OCI-M1 (cell line): ENCODE measurements around the gene MLANA.

Experiments used
- DNase-seq: peaks from one replicate; lab custom pipeline; 2025; lab: John Stamatoyannopoulos, UW

The MLANA gene

DNA sequence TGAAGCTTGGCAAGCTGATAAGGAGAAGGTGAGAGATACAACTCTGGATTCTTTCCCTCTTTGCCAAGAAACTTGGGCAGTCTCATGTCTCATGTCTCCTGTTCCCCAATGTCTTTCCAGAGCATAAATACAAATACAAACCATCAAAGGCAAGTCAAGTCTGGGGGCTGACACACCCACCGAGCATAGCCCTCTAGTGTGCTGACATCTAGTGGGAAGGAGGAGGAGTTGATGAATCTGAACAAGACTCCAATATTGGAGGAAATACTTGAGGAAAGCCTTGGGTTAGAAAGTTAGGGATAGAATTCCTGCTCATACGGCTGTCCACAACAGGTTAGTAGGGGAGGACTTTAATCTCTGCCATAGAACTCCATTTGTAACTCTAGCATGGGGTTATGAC is 8.6 kb downstream of the MLANA start:
- DNase-seq, result peak; percentile 89

DNA sequence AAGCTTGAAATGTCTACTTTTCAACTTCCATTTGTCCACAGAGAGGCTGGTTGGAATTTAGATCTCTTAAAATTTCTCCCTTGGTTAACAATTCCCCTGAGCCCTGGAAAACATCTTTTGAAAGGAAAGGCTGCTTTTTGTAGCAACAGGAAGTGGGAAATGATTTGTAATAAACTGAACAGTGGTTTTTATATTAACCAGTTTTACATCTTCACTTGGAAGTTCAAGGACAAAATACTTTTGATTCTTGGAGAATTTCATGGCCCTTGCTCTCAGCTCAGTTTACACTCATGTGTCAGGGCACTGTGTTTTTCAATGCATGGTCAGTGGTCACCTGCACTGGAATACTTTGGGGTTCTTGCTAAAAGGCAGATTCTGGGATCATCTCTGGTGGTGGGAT is 9.9 kb downstream of the MLANA start:
- DNase-seq, result no peak

DNA sequence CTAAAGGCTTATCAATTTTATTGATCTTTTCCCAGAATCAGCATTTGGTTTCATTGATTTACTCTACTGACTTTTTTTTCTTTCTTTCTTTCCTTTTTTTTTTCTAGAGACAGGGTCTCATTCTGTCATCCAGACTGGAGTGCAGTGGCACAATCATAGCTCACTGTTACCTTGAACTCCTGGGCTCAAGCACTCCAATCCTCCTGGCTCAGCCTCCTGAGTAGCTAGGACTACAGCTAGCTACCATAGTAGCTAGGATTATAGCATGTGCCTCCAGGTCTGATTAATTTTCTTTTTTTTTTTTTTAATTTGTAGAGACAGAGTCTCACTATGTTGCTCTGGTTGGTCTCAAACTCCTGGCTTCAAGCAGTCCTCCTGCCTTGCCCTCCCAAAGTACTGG is 11.7 kb downstream of the MLANA start:
- DNase-seq, result no peak

DNA sequence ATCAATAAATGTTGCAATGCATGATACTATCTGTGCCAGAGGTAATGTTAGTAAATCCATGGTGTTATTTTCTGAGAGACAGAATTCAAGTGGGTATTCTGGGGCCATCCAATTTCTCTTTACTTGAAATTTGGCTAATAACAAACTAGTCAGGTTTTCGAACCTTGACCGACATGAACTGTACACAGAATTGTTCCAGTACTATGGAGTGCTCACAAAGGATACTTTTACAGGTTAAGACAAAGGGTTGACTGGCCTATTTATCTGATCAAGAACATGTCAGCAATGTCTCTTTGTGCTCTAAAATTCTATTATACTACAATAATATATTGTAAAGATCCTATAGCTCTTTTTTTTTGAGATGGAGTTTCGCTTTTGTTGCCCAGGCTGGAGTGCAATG is 18.2 kb downstream of the MLANA start:
- no peak for DNase-seq

DNA sequence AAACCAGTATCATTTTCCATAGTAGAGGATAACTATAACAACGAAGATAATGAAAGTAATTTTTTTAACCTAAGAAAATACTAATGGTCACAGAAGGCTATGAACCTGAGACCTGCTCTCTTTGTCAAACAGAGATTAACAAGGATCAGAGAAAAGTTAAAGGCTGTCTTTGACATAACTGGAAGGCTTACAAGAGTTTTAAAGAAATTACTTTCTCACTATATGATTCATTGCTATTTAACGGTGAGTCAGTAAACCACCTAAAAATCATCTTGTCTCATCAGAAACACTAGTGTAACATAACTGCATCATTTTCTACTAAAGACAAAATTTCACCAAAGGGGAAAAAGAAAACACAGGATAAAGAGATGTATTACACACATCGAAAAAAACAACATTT is 19.3 kb downstream of the MLANA start:
- DNase-seq, result no peak

DNA sequence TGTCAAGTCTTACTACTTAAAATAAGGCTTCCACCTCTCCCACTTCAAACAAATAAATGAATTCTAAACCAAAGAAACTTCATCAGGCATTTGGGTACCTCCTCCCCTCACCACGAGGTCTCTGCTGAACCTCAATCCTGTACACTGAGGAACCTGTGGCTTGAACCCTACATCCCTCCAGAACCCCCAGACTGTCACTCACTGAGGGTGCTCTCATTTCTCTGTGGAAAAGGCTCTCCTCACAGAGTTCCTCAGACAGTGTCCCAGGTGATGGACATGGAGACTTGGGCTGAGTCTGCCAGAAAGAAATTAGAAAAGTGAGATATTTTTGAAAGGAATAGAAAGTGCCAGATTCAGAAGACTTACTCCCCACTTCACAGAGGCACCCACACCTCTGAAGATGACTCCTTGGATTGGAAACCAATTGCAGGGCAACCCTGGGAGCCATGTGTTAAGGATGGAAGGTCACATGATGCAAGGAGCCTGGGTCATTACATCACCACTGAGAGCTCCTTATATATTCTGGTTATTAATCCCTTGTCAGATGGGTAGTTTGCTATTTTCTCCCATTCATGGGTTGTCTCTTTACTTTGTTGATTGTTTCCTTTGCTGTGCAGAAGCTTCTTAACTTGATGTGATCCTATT is 19.8 kb downstream of the MLANA start:
- DNase-seq, result peak; percentile 94

DNA sequence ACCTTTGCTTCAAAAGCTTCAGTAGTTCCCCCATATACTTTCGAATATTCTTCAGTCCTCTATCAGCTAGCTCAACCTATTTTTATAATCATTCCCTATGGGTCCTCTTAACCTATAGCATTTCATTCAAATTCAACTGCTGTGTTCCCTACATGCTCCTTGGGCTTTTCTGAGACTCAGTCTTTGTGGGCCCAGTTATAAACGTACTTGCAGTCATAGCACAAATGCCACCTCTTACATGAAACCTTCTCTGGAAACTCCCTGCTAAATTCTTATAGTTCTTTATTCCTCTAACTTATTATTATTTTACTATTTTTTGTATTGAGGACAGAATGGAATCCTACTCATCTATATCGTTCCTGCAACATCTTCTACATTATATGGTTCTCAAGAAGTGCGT is 24.7 kb downstream of the MLANA start:
- DNase-seq, result no peak

DNA sequence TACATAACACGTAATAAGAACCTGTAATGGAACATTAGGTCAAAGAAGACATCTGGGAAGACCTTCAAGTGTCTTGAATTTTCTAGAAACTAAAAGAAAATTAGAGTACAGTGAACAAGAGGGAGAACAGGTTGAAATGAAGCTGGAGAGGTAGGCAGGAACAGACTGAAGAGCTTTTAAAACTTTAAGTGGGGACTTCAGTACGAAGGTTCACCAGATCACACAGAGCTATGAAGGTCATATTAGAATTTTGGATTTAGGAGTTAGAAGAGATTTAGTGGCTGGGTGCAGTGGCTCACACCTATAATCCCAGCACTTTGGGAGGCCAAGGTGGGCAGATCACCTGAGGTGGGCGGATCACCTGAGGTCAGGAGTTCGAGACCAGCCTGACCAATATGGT is 26.6 kb downstream of the MLANA start:
- no peak for DNase-seq

DNA sequence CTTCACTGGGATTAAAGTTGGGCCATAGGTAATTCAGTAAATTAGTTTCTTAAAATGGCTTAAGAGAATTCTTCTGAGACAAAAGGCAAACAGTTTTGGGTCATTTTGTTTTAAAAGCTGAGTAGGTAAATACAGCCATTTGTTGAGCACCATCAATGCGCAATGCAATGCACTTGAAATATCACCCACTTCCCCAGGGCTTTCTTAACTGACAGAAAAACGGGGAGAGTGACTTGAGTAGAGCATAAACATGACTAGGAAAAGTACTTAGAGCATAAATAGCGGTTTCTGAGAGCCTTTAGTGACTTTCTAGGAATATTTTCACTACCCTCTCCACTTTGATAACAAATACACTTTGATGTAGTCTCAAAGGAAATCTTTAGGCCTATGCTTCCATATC is 27.2 kb downstream of the MLANA start:
- no peak for DNase-seq

DNA sequence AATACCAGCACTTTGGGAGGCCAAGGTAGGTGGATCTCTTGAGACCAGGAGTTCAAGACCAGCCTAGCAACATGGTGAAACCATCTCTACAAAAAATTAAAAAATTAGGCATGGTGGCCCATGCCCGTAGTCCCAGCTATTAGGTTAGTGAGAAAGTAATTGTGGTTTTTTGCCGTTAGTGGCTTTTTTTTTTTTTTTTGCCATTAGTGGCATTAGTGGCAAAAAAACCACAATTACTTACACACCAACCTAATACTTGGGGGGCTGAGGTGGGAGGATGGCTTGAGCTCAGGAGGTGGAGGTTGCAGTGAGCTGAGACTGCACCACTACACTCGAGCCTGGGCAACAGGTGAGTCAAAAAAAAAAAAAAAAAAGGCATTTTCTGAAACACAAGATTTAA is 27.8 kb downstream of the MLANA start:
- DNase-seq, result no peak

DNA sequence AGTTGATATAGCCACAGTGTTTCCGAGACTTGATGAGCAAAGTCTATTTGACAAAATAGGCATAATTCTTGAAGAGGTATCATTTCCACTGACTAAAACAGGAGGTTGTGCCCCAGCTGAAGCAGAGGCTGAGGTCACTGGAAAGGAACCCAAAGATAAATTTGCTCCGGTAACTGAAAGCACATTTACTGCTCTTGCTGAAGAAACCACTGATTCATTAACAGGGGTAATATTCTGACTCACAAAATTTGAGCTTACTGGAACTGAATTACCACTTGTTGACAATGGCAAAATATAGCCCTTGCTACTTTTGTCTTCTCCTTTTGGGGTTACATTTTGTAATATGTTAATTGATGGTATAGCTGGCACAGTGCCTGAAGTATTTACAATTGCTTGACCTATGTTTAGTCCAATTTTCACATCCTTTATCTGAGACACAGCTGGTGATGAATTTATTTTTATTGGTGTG is 30.2 kb downstream of the MLANA start:
- DNase-seq, result no peak

DNA sequence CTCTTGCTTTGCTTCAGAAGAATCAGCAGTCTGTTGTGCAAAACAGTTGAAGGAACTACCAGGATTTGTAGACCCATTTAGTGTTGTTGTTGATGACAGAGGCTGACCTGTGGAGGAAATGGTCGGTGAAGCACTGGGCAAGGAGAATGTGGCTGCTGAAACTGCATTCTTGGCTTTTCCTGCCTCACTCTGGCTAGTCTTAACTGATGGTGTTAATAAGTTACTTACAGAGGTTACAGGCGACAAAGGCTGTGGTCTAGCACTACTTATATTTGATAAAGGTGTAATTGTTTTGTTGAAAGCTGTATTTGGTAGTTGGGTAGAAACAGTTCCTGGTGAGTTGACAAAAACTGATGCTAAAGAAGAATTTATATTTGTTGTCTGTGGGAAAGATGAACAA is 31.5 kb downstream of the MLANA start:
- no peak for DNase-seq

DNA sequence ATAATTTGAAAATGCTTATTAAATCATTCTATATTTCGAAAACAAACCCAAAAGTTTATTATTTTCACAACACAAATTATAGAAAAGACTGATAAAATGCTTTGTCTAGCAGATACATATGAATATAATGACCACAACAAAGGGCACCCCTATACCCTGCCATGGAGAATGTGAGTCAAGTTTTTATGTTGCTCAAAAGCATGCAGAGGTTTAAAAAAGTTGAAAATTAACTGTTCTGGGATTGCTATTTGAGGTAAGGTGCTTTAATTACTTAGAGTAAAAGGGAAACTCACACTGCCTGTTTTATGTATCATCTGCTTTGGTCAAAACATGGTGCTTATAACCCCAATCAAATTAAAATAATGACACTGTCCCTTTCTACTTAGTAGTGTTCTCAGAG is 41.0 kb downstream of the MLANA start:
- DNase-seq, result no peak

DNA sequence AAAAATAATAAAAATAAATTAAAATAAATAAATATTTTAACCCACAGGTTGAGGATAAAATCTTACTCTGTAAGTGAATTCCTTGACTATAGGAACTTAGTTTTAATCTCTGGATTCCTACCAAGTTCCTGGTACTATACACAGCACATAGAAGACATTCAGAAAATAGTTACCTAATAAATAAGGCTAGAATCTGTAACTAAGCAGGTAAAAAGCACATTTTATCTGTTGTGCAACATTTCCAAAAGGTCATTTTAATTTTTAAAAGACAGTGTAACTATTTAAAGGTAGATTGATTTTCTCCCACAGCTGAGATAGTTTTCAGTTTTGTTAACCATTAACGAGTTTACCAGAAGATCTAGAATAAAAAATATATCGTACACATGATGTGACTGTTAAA is 47.8 kb downstream of the MLANA start:
- no peak for DNase-seq

DNA sequence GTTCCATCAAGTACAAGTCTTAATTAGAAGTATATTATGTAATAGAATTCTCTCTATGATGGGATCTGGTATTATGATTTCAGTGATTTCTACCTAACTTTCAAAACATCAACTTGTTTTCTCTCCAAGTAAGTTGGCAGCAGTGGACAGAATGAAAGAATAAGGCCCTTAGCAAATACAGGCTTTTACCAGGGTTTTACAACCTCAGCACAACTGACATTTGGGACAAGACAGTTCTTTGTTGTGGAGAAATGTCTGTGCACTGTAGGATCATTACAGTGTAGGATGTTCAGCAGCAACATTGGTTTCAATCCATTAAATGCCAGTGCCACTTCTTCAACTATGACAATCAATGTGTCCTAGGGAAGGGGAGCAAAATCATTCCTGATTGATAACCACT is 48.8 kb downstream of the MLANA start:
- DNase-seq, result no peak

DNA sequence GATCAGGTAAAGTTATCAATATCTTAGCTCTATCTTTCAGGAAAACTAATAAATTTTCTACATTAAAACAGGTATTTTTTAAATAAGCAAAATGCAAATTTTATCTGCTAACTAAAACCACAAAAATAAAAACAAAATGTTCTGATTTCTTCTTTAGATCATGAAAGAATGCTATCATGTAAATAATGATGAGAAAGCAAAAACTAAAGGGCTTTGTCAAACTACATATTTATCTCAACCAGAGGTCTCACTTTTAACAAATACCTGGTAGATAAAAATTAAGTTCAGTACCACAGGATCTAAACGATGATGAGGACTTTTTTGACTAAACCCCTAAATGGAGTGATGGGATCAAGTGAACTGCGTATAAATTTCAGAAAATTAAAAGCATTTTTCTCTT is 50.5 kb downstream of the MLANA start:
- no peak for DNase-seq

DNA sequence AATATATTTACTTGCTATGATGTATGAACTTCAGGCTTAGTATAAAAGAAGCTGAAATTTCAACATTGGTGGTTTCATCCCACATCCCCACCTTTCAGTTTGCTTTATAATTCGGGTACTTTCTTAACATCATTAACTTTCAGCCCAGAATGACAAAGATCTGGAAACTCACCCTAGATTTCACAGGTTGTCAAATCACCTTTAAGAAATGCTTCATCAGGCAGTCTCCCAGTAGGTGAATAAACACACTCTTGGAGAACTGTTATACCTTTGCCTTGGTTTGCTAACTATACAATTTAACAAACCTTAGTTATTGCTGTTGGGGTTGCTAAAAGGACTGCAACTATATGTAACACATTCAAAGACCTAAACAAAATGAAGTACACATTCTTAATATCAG is 54.4 kb downstream of the MLANA start:
- DNase-seq, result no peak

DNA sequence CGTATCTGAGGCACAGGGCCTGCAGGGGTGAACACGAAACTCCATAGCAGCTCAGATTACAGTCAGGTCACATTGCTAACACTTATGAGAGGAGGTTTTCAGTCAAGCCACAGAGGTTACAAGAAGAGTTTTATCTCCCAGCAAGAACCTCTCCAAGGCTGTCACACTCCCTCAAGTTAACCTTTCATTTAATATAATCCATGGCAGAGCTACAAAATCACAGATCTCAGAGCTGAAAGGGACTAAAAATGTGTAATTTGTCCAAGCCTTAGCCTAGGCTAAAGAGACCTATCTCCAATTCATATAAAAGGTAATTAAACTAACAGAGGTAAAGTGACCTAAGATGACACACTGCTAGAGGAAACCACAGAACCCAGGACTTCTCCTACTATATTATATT is 57.2 kb downstream of the MLANA start:
- DNase-seq, result peak; percentile 99

DNA sequence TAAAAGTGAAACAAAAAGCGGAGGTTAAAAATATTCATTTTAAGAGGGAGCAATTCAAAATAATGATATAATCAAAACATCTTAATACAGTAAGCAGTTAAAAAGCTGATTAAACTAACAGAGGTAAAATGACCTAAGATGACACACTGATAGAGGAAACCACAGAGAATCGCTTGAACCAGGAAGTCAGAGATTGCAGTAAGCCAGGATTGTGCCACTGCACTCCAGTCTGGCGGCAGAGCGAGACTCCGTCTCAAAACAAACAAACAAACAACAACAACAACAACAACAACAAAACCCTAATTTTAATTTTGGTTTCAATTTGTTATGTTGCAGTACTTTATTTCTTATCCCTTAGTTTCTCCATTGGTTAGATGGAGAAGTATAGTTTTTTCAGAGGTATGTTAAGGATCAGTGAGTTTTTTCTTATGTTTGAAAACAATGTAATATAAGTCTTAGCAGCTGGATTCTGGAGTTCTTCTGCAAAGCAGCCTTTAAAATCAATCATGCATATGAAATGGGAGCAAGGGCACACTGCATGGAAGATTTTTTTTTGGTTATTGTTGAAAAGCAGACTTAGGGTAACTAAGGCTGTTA is 58.5 kb downstream of the MLANA start:
- peak; percentile 94 for DNase-seq

DNA sequence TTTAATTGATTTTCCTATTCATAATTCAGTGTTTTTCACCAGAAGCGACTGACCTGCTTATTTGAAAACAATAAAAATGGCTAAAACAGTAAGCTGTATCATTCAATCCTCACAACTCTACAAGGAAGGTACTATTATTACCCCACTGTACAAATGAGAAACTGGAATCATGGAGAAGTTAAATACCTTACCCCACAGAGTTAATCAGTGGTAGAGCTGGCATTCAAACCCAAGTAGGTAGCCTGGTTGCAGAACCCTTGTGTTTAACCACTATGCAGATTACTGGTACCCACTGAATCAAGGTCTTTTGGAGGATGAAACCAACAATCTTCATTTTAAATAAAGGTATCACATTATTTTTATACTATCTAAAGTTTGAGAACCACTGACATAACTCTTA is 59.6 kb downstream of the MLANA start:
- DNase-seq, result no peak

DNA sequence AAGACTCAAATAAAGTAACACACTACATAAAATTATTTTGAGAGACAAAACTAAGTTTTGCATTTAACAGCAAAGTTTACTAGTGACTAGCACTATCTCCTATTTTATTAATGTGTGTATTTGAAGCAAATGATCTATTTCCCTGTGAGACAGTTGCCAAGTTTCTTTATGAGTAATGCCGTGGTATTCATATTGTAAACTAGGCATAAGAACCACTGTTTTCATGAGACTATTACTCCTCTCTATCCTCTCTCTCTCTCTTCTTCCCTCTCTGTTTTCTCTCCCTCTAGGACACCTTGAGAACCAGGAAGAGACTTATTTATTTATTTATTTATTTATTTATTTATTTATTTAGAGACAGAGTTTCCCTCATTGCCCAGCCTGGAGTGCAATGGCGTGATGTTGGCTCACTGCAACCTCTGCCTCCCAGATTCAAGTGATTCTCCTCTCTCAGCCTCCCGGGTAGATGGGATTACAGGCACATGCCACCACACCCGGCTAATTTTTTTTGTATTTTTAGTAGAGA is 61.1 kb downstream of the MLANA start:
- no peak for DNase-seq

DNA sequence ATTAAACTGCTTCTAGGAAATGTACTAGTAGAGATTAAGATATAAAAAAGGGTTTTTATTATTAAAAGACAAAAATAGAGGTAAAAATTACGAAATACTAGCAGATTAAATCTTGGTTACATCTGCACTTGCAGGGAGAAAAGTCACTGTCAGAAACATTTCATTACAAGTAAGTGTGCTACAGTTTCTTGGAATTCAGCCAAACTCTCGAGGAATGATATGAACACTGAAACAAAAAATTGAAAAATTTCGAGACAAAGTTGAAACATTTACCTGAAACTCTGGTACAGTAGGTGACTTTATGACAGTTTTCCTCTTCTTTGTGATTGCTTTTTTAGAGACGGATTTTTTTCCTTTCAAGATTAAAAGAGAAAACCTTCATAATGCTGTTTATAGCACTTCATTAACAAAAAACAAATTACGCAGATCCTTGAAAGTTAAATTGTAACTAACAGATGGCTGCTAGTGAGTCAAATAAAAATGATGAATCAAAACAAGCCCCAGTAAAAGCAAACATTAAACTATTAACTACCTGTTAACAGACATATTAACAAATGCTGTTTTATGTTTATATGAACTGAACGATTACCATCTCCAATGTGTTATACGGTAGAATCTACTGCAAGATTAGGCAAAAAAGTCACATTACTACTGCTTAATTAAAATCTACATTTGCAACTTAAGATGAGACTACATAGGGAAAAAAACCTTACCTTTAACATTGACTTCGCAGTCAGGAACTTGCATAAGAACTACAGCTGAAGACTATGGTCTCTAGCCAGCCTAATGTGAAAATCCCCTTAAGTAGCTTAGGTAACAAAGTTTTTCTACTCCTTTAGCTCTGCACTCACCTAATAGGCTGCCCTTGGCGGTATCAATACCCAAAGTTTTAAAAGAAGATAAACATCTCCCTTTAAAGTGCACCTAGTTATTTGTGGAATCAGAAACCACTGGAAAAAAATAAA is 63.3 kb downstream of the MLANA start:
- DNase-seq, result peak; percentile 97

DNA sequence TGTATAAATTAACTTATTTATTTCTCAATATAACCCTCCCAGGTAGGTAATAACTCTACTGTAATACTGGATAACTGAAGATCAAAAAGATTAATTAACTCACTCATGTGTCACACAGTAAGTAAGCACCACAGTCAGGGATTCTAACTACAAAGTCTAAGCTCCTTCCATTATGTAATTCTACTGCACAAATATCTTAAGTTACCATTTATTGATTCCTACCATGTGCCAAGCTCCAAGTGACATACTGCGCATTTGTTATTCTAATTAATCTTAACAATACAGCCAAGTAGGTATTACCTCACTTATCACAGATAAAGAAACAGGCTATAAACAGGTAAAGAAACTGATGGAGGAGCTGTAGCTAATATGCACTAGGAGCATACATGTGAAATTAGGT is 66.5 kb downstream of the MLANA start:
- DNase-seq, result no peak
